ENCODE results near the gene FSTL5.
"Not testable (repeated sequence)": the region's sequence is repeated elsewhere in the genome, so short reads cannot be mapped to it uniquely, and the experiment has no call there.

Gene FSTL5

GRCh38 chr4:162163892-162164759 lies at the start of gene FSTL5:
Gene FSTL5, minus strand, starts transcription at chr4:162164000. Its CDS starts 52,604 bp downstream, at chr4:162111396.
- DNase-seq (ENCODE audit: extremely low read depth, low read depth) = no peak
- TF ChIP-seq CTCF (IDR thresholded peaks at IDR 0.05; ENCODE audit: low read depth, low read length) = no peak

- DNase-seq (ENCODE audit: extremely low read depth, low read depth) = no peak
- no peak for TF ChIP-seq CTCF (IDR thresholded peaks at IDR 0.05; ENCODE audit: low read depth, low read length)
Measured at GRCh38 chr4:162209706-162210105, 45.9 kb upstream of the FSTL5 start.

- not testable (repeated sequence) for DNase-seq (ENCODE audit: extremely low read depth, low read depth)
Measured at GRCh38 chr4:162203478-162203877, 39.7 kb upstream of the FSTL5 start.

- DNase-seq (ENCODE audit: extremely low read depth, low read depth) = no peak
- no peak for TF ChIP-seq CTCF (IDR thresholded peaks at IDR 0.05; ENCODE audit: low read depth, low read length)
Measured at GRCh38 chr4:162201673-162202072, 37.9 kb upstream of the FSTL5 start.

GRCh38 chr4:162170509-162170908 lies 6.7 kb upstream of the FSTL5 start:
- no peak for TF ChIP-seq CTCF (IDR thresholded peaks at IDR 0.05; ENCODE audit: low read depth, low read length)
- DNase-seq (ENCODE audit: extremely low read depth, low read depth) = no peak

- no peak for DNase-seq (ENCODE audit: extremely low read depth, low read depth)
- TF ChIP-seq CTCF (IDR thresholded peaks at IDR 0.05; ENCODE audit: low read depth, low read length) = no peak
Measured at GRCh38 chr4:162164906-162165510, 1.2 kb upstream of the FSTL5 start.

- TF ChIP-seq CTCF (IDR thresholded peaks at IDR 0.05; ENCODE audit: low read depth, low read length) = no peak
- no peak for DNase-seq (ENCODE audit: extremely low read depth, low read depth)
Measured at GRCh38 chr4:162162672-162163071, 1.1 kb downstream of the FSTL5 start.
